Stimulated activated CD8-positive, alpha-beta memory T cell treated with anti-CD3 and anti-CD28 coated beads, Interleukin-12 subunit alpha, Interleukin-12 subunit beta, amount 100 ng/mL, for 1 hour (primary cell): ENCODE measurements around the gene C1QB.
A peak's percentile ranks its signal among the peaks of the same experiment; 100 is the strongest.

Experiments used
- DNase-seq: peaks from one replicate; pipeline ENCODE4 v3.0.0-alpha.2; 2020; ENCODE audit warnings: low read depth

Gene C1QB

GRCh38 chr1:22635436-22635835, 17.6 kb upstream of the C1QB start:
- DNase-seq, result no peak

GRCh38 chr1:22636353-22636752, 16.7 kb upstream of the C1QB start, which contains the start of gene C1QA:
C1QA (plus strand) TSS chr1:22636628; CDS start chr1:22637617, 989 bp downstream.
- no peak for DNase-seq

- no peak for DNase-seq
Measured at GRCh38 chr1:22636927-22637326, 16.1 kb upstream of the C1QB start.

GRCh38 chr1:22637907-22638445, 15.1 kb upstream of the C1QB start:
- DNase-seq, result no peak

- no peak for DNase-seq
Measured at GRCh38 chr1:22638476-22639234, 14.4 kb upstream of the C1QB start.

GRCh38 chr1:22639286-22639685, 13.8 kb upstream of the C1QB start:
- no peak for DNase-seq

- DNase-seq, result no peak
Measured at GRCh38 chr1:22641247-22641646, 11.8 kb upstream of the C1QB start.

GRCh38 chr1:22641906-22642636, 11.0 kb upstream of the C1QB start:
- peak; percentile 53 for DNase-seq

GRCh38 chr1:22643381-22643780, 9.7 kb upstream of the C1QB start, which contains the start of gene C1QC:
C1QC (plus strand) TSS chr1:22643633; CDS start chr1:22644024, 391 bp downstream.
- no peak for DNase-seq

- DNase-seq, result no peak
Measured at GRCh38 chr1:22643928-22644327, 9.1 kb upstream of the C1QB start.

- no peak for DNase-seq
Measured at GRCh38 chr1:22645931-22646330, 7.1 kb upstream of the C1QB start.

GRCh38 chr1:22646384-22646783, 6.7 kb upstream of the C1QB start:
- no peak for DNase-seq

GRCh38 chr1:22650089-22650693, 2.8 kb upstream of the C1QB start:
- no peak for DNase-seq

GRCh38 chr1:22651941-22652856, 837 bp upstream of the C1QB start:
- DNase-seq, result no peak

GRCh38 chr1:22654692-22655091, 1.7 kb downstream of the C1QB start:
- no peak for DNase-seq

GRCh38 chr1:22658385-22659163, 5.5 kb downstream of the C1QB start:
- DNase-seq, result no peak

GRCh38 chr1:22660716-22661241, 7.7 kb downstream of the C1QB start:
- DNase-seq, result no peak

- no peak for DNase-seq
Measured at GRCh38 chr1:22661880-22662279, 8.8 kb downstream of the C1QB start.

- DNase-seq, result no peak
Measured at GRCh38 chr1:22662318-22662717, 9.3 kb downstream of the C1QB start.

GRCh38 chr1:22662986-22663408, 10.0 kb downstream of the C1QB start:
- no peak for DNase-seq
